GM21619 (cell line): Measurements from ENCODE around the gene UNC119B.

Source experiments
- ATAC-seq: cut with Tn5 transposase; IDR thresholded peaks from one replicate; pipeline ENCODE4 v1.9.1; 2021; ENCODE audit not compliant: unreplicated experiment

Gene UNC119B

GRCh38 chr12:120738252-120739030 is 28.2 kb downstream of the UNC119B start:
- no peak for ATAC-seq

GRCh38 chr12:120739031-120739762 is 28.9 kb downstream of the UNC119B start:
- ATAC-seq, result no peak

- no peak for ATAC-seq
Measured at GRCh38 chr12:120739821-120740613, 29.8 kb downstream of the UNC119B start.

- no peak for ATAC-seq
Measured at GRCh38 chr12:120740871-120741270, 30.6 kb downstream of the UNC119B start.

- ATAC-seq, result no peak
Measured at GRCh38 chr12:120741476-120742421, 31.5 kb downstream of the UNC119B start.

GRCh38 chr12:120744922-120745493 is 34.8 kb downstream of the UNC119B start:
- no peak for ATAC-seq

- no peak for ATAC-seq
Measured at GRCh38 chr12:120748242-120748641, 38.0 kb downstream of the UNC119B start.

- no peak for ATAC-seq
Measured at GRCh38 chr12:120749256-120749655, 39.0 kb downstream of the UNC119B start.

GRCh38 chr12:120750806-120751205 is 40.5 kb downstream of the UNC119B start:
- no peak for ATAC-seq

GRCh38 chr12:120751389-120751788 is 41.1 kb downstream of the UNC119B start:
- ATAC-seq, result no peak

GRCh38 chr12:120754792-120755191 is 44.5 kb downstream of the UNC119B start:
- no peak for ATAC-seq

DNA sequence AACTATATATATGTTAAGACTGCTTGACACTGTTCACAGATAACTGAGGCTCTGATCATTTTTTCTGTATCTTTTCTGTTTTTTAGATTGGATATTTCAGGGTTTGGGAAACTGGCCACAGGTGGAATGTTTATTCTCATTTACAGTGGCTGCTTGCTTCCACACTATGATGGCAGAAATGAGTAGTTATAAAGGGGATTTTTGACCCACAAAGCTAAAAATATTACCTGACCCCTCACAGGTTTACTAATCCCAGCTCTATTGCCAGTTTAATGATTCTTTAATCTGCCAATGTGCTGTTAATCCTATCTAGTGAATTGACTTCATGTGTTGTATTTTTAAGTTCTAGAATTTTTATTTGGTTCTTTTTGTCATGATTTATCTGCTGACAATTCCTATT is 45.0 kb downstream of the UNC119B start:
- ATAC-seq, result no peak

- no peak for ATAC-seq
Measured at GRCh38 chr12:120757226-120757742, 47.0 kb downstream of the UNC119B start.

- no peak for ATAC-seq
Measured at GRCh38 chr12:120757949-120758348, 47.7 kb downstream of the UNC119B start.

- no peak for ATAC-seq
Measured at GRCh38 chr12:120758798-120759590, 48.7 kb downstream of the UNC119B start.

DNA sequence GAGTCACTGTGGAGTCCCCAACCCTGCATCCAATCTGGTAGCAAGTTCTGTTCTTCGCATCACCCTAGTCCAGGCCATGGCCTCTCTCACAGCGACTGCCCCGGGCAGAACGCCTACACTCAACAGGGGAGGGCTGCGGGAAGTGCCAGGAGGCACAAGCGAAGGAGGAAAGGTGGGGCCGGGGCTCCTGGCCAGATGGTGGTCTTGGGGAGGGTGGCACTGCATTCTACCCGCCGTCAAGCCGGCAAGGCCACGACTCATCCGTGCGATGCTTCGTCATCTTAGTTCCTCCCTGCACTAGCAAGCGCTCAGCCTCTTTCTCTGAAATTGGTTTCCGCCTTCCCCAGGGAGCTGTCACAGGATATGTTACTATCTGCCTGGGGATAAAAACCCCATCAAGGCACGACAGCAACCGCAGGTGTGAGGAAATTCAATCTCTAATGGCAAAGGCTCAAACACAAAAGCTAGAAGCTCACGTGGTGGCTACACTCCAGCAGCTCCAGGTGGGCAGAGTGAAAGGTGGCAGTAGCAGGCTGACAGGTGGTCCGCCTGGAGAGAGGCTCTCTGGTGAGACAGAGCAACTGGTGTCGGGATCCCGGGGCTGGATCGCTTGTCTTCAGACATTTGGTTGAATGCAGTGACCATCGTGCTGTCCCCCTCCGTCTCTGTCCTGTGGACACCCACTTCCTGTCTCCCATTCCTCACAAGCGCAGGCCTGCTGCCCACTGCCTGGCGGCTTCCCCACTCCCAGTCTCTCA is 49.5 kb downstream of the UNC119B start:
- ATAC-seq, result no peak

GRCh38 chr12:120760349-120761254 is 50.3 kb downstream of the UNC119B start:
- ATAC-seq, result no peak
